Measurements from ENCODE around the gene POLR1A. TPM values are rescaled to one million over a fixed set of nuclear protein-coding genes. Genes with fewer than 3 reads are reported as not detected.
A peak's percentile ranks its signal among the peaks of the same experiment; 100 is the strongest.

The POLR1A gene
- total and polyA plus RNA-seq, 2 donors (not counting 1 experiment from before 2014, with no cell fraction given), result 3.4 to 36.8 TPM

- POLR2A ChIA-PET, result interaction anchor here (0.7 to 1.6 kb wide), 4 partner anchors 14 to 37 kb away, joined by 3 to 6 read pairs (median 4); no protein-coding TSS in a partner anchor
- Histone ChIP-seq H3K9me3 (ENCODE audit: control extremely low read depth in 1 of 3, control insufficient read depth in 2 of 3, insufficient read depth in 1 of 3, low read length in 2 of 3) (peaks cover 0 to 6% (median 0%) of the 10 kb centered on the region in 3 donors), H2AFZ (ENCODE audit: insufficient read depth, low read depth, low read length, poor library complexity, severe bottlenecking) (peak overlapping the region; percentile 90), H4K20me1 (ENCODE audit: control insufficient read depth, insufficient read depth, low read length, poor library complexity, severe bottlenecking) (no peaks in the 10 kb centered on the region), H3K27ac (ENCODE audit: low read length in 2 of 2) (peak overlapping the region; percentile 79 to 87), H3K36me3 (replicated peaks in 1 of 2; ENCODE audit: control extremely low read depth in 1 of 2, control insufficient read depth in 1 of 2, extremely low read depth in 1 of 2, insufficient read depth in 2 of 2, low read length in 1 of 2) (no peaks in the 10 kb centered on the region), H3K79me2 (ENCODE audit: control insufficient read depth, insufficient read depth, low read length) (peaks cover 4% of the 10 kb centered on the region), H3K4me1 (ENCODE audit: control insufficient read depth in 2 of 2, insufficient read depth in 2 of 2, low read length in 2 of 2) (peaks cover 73 to 74% of the 10 kb centered on the region in 2 donors), H3K4me3 (ENCODE audit: control extremely low read depth in 1 of 5, extremely low read depth in 1 of 5, insufficient read depth in 1 of 5, low read depth in 2 of 5, low read length in 4 of 5) (peak overlapping the region in 3 of 5 experiments; percentile 16 to 52 (median 27)), H3K27me3 (replicated peaks in 1 of 4; ENCODE audit: control extremely low read depth in 1 of 4, control insufficient read depth in 3 of 4, insufficient read depth in 4 of 4, low read length in 3 of 4) (no peaks in the 10 kb centered on the region), H3K9ac (ENCODE audit: low read length) (peak overlapping the region; percentile 41), H3K4me2 (replicated peaks; ENCODE audit: low read depth, low read length, poor library complexity, severe bottlenecking) (peak overlapping the region; percentile 66)
- TF ChIP-seq EZH2 (IDR thresholded peaks at IDR 0.05; ENCODE audit: borderline replicate concordance, insufficient read depth, low read depth, low read length, poor library complexity, severe bottlenecking) (no peak), CTCF (IDR thresholded peaks at IDR 0.05) (no peak)
- H3K4me1 Mint-ChIP-seq, result peaks cover 78% of the 10 kb centered on the region
- H3K27ac Mint-ChIP-seq, result peak overlapping the region; percentile 93
- CTCF ChIA-PET, result interaction anchor here (1.0 to 1.5 kb wide), 4 partner anchors 9 to 172 kb away, joined by 3 to 6 read pairs (median 4); no protein-coding TSS in a partner anchor
- 39% methylated on average over 4 of the region's 8 CpGs for WGBS (ENCODE audit: insufficient coverage)
- DNase-seq (peak; percentile 64), ATAC-seq (ENCODE audit: low read depth) (peak; percentile 73)
- intact Hi-C loops (cut with micrococcal nuclease), result loop anchor here (5.0 kb wide), 1 partner anchor 147 kb away; no protein-coding TSS in a partner anchor
- peak overlapping the region; percentile 59 for H3K4me3 Mint-ChIP-seq
- H3K27me3 Mint-ChIP-seq, result no peaks in the 10 kb centered on the region
- H3K9me3 Mint-ChIP-seq (ENCODE audit: insufficient read depth), result no peaks in the 10 kb centered on the region
These were observed 106.4 kb downstream of the POLR1A start for GRCh38 chr2:85999061-85999831.
